Islet of Langerhans (tissue), 1 donor: ENCODE measurements around the gene PDZRN3.
"Not testable (repeated sequence)": the region's sequence is repeated elsewhere in the genome, so short reads cannot be mapped to it uniquely, and the experiment has no call there.

ENCODE experiments used
- FAIRE-seq: peaks from one replicate; lab custom pipeline; 2011; peaks lifted over from hg19 to GRCh38; lab: Jason Lieb, UNC

PDZRN3 gene

DNA sequence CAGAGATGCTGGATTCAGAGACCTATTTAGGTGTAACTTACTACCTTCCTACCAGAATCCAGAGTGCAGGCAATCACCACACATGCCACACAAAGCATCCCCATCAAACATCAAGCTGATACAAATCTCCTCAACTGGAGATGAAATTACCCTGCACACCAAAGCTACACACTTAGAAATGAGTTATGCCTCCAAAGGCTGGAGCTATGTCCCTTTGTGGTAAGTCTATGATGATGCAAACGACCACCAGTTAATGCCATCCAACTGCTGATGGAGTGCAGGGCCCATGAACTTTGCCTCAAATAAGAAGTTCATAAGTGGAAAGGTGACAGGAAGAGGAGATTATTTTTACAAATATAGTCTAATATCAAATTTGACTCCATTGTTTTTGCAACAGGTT lies 38.1 kb downstream of the PDZRN3 start:
- no peak for FAIRE-seq

DNA sequence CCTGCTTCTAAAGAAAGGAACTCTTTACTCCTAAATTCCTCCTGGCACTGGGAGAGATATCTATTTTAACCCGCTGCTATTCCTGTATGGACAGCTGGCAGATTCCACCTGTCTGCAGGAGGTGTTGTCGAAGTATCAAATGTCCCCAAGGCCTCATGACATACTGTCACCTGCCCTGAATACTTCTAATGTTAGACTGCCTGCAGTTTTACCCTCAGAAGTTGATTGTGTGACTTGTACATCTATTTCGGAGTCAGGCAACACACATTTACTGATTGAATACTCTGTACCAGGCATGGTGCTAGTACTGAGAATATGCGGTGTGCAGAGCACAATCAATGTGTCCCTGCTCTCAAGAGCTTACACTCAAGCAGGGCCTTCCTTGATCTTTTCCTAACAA lies 38.6 kb downstream of the PDZRN3 start:
- no peak for FAIRE-seq

DNA sequence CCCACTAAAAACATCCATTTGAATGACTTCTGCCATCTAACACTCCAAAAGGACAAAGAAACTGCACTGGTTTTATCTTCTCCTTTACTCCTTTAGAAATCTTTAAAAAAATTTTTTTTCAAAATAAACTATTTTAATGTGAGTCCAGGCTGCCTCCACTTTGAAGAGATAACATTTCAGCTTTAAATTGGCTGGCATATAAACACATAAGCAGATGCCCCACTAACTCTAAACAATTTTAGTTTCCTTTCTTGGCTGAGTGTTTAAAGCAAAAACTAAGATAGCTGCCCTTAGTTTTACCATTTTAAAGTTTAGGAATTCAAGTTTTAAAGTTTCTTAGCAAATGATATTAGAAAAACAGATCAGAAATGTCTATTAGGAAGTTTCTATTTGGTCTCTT lies 39.9 kb downstream of the PDZRN3 start:
- no peak for FAIRE-seq

DNA sequence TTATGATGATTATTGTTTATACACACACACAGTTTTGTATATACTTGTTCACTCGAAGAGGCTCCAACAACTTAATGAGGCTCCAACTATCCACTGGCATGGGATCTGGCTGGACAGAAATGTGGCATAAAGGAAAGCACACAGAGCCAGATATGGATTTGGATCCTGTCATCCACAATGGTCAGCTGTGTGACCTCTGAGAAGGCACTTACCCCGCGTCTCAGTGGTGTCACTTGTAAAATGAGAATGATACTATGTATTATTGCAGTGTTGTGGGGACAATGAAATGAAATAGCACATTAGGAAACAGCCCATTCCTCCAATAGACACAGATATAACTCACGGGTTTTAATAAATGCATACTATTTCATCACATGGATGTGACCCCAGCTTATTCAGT lies 42.2 kb downstream of the PDZRN3 start:
- no peak for FAIRE-seq

DNA sequence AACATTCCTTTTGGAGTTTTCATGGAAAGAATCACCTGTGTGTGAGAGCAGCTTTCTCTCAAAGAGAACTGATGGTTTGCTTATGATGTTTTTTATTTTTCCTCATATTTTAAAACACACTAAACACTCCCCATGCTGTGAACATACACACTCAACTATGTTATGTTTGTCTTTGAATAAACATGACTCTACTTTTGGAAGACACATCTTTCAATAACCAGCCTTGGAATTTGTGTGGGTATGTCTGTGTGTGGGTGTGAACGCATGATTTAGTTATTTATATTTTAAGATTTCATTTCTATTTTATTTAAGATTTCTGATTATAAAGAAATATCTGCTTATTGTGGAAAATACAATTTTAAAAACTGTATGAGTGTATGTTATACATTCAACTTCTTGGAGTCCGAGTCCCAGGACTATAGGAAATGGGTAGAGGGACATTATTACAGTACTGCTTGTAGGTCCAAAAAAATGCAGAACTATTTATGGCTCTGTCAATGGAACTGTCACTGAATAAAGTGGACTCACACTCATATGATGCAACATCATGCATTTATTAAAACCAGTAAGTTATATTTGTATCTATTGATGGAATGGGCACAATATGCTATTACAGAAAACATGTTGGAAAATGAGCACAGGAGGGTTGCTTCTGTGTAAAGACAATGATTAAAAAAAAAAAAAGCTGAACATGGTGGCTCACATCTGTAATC lies 43.5 kb downstream of the PDZRN3 start:
- FAIRE-seq: no peak

DNA sequence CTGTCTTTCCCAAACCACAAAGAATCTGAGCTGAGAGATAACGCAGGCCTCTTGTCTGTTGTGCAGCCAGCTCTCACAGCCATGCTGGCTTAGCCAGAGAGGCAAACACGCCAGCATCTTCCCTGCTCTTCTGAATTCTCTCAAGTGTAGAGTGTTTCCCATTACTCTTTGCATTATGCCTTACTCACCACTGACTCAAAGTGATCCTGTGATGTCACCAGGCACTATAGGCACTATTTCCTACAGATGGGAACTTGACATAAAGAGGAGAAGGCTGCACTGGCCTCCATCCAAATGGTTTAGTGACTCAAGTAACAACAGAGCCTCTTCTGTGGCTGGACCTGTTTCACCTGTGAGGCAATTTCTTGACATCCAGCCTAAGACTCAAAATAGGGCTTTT lies 44.4 kb downstream of the PDZRN3 start:
- no peak for FAIRE-seq

DNA sequence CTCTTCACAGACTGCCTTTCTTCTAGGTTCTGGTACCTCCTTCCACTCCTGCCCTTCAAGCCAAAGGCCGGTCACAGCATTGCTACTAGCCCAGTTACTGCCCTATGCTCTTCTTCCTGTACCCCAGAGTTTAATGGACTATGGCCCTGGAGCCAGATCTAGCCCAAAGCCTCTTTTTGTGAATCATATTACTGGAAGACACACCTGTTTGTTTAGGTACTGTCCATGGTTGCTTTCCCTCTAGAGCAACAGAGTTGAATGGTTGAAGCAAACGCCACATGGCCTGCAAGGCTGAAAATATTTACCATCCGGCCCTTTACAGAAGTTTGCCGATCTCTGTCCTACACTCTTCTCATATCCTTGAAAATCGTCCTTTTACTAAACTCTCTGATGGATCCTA lies 47.0 kb downstream of the PDZRN3 start:
- FAIRE-seq: no peak

DNA sequence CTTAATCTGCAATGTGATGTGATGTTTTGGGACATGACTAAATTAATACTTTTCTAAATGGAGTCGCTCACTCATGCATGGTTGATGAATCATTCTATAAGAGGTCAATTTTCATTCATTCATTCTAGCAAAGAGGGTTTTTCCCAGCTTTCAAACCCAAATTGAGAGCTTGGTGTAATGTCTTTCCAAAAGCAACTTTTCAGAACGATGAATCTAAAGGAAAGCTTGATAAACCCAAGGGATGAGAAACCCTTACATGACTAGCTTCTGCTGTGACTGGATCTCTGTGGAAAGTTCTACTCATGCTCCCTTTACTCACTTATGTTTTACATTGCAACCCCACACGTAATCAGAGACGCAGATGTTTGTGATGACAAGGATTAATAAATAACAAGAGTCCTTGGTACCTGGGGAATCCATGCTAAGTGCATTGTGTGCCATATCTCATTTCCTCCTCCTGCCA lies 47.7 kb downstream of the PDZRN3 start:
- peak; percentile 81 for FAIRE-seq

DNA sequence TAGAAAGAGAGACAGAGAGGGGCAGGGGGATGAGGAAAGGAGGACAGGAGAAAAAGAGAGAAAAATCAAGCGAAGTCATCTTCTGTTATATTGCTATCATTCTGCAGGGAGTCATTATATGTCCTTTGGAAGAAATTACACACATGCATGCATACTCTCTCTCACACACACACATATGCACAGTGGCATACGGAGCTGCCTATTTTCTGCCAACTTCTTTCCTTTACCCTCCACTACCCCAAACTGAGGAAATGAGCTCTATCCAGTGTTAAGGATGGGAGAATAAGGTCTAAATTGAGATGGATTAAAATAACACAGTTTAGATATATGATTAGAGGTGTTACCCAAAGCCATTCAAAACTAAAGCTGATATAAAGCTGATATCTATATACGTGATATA lies 48.8 kb downstream of the PDZRN3 start:
- FAIRE-seq: no peak

DNA sequence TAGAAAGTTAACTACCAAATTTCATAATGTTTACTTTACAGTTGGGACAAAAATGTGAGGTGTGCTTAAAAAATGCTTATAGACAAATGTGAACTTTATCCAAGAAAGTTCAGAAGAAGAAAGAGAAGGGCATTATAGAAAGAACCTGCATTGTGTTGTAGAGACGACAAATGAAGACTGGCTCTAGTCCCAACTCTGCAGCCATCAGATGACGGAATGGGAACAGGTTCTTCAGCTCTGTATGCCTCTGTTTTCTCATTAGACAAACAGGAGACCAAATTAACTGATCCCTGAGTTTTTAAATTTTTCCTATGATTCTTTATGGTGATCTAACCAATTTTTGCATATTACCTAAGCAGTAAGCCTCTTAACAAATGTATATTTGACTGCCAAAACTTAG lies 49.2 kb downstream of the PDZRN3 start:
- FAIRE-seq: no peak

DNA sequence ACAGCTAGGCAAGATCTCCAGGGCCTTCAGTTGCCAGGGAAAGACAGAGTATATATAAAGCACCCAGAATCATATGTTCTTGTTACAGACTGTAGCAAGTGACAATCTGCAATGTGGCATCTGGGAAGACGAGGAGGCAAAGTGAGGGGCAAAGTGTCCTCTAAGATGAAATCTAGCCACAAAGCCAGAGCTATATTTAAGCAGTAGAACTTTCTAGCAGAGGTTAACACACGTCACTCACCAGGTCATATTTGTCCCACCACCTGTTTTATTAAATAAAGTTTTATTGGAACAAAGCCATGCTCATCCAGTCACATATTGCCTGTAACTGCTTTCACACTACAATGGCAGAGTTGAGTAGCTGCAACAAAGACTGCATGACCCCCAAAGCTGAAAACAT lies 51.5 kb downstream of the PDZRN3 start:
- no peak for FAIRE-seq

DNA sequence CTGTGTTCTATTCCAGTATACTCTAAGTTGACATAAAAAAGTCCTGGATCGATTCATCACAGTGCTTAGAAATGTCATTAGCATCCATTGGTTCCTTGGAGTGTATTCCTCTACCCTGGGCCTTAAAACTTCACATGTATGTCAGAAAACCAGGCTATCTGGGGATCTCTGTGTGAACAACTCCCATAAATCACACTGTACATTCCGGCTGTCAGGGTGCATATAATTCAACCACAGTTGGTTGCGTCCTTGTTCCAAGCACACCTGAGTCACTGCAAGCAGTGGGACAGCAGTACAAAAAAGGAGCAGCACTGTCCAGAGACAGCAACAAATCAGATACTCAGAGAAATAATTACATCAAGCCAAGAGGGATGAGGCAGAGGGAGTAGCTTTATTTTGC lies 52.4 kb downstream of the PDZRN3 start:
- FAIRE-seq: no peak

DNA sequence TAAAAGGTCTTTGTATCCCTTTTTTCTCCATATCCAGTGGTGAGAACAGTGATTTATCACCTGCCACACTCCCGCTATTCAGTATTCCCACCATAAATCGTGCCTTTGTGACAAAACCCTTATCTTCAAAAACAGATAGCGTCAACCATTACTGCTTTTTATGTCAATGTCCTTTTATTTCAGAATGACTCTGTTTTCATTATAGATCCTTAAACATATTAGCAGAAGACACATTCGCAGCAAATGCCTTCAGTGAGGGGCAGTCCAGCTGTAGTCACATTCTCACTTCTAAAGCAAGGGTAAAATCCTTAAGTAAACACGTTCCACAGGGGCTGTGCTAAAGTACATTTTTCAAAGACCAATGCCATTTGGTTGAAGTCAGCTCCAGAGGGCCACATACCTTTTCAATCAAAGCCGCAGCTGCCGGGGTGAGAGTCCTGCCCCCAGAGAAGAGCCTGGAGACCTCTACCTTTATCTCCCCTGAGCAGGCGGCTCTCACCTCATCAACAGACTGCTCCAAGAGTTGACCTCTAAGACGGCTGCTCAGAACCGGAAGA lies 53.4 kb downstream of the PDZRN3 start:
- no peak for FAIRE-seq

DNA sequence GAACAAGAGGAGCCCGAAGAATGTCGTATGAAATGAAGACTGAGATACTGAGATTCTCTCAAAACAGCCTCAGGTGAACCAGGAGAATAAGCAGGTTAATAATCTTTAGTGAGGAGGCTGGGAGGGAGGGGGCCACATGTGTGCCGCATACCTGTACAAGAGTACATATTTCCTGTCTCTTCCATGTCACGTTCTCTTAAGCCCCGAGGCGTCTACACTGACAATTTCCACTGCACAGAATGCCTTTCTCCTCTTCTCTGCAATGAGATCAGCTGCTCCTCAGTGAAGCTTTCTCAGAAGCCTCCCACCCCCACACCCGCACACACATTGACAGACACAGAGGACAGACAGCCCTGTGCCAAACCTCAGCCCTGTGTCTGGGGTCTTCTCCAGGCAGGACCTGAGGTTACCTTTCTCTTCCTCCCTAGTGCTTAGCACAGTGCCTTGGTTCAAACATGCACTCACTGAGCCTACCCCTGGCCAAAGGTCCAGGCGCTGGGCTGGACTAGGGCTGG lies 55.4 kb downstream of the PDZRN3 start:
- no peak for FAIRE-seq

DNA sequence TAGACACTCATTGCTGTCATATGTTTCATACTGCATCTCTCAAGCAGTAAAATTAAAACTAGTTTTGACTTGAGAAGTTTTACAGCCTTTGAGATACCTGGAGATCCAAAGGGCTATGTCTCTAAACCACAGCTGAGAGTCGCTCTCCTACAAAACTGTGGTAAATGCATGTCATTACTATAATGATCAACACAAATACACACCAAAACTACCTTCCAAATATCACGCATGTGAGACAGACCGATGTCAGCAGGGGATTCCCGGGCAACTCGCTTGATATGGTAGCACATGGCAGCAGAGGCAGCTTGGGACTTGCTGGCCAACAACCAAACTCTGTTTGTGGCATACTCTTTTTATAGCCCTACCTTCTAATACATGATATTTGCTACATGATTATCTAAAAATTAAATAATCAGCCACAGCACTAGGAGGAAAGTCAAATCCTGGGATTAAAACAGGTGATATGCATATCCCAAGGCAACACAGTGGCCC lies 56.3 kb downstream of the PDZRN3 start:
- no peak for FAIRE-seq

DNA sequence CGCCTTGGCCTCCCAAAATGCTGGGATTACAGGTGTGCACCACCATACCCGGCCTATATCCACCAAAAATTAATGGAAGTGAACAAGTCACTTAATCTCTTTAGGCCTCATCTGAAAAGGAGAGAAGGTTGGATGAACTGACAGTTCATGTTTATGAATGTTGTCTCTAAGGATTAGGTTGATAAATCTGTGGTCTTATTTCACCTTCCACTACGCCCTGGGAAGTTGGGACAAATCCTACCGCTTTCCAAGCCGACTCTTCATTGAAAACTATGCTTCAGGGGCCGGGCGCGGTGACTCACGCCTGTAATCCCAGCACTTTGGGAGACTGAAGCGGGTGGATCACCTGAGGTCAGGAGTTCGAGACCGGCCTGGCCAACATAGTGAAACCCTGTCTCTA lies 59.4 kb downstream of the PDZRN3 start:
- not testable (repeated sequence) for FAIRE-seq

DNA sequence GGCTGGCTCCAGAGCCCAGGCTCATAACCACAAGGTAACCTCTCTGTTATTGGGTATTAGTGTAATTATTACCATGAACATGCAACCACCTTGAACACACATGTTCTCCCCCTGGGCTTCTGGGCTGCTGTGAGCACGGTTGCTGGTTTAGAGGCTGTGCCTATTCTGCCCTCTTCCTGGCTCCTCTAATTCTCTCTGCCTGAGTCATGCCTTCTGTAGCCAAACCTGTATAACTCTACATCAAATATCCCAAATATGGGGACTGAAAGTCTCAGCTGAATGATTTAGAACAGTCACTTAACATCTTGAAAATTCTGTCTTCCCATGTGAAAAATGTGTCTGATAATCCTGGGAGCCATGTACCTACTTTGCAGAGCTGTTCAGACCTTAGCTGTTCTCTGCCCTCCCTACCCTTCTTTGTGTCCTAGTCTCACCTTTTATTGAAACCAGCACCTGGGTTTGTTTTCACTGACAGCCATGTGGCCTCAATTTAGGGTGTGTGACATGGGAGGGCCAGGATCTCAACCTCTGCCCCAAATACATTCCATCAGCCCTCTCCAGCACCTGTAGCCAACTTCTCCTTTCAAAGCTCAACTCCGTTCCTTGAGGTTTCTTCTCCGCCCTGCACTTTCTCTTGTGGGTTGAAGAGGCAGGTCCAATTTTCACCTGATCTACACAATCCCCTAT lies 60.7 kb downstream of the PDZRN3 start:
- no peak for FAIRE-seq

DNA sequence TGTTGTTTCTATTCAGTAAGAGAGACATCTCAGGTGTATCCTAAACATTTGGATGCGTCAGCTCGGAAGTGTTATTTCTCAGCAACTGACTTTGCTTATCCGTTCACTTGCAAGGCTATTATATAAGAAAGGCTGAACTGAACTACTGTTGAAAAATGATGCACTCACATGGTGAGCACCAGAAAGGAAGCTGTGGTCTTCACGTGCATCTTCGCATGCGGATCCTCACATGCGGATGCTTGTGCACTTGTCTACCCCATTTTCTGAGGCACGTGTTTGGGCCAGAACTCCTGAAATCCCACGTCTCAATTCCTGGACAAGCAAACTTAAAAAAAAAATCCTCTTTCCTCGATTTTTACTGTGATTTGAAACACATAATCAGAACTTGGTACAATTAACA lies 63.2 kb downstream of the PDZRN3 start:
- FAIRE-seq: no peak

DNA sequence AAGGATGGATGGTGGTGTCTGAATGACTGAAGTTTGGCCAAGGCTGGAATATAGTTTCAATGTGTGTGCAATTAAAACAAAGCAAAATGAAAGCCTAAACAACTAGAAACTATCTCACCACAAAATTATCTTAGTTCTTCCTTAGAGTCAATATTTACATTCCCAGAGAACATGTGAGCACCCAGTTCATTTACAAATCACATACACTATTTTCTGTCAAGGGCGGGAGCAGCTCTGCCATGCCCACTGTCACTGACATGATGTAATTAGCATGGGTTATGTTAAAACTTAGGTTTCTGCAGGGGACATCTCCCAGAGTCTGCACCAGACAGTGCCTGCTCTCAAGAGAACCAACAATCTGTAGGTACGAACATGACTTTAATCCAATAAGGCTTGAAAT lies 65.0 kb downstream of the PDZRN3 start:
- FAIRE-seq: no peak

DNA sequence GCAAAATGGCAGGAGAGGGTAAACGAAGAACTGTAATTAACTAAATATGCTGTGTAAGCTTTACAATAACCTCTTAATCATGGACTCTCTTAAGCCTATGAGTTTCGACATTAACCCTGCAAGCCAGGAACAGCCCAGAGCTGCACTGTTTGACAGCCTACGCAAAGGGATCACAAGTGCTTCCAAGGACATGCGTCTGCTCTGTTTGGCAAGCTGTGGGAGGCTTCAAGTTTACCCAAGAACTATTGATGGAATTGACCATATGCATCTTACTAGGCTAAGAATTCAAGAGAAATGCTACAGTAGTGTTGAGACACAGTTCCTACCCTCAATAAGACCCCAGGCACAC lies 66.0 kb downstream of the PDZRN3 start:
- no peak for FAIRE-seq

DNA sequence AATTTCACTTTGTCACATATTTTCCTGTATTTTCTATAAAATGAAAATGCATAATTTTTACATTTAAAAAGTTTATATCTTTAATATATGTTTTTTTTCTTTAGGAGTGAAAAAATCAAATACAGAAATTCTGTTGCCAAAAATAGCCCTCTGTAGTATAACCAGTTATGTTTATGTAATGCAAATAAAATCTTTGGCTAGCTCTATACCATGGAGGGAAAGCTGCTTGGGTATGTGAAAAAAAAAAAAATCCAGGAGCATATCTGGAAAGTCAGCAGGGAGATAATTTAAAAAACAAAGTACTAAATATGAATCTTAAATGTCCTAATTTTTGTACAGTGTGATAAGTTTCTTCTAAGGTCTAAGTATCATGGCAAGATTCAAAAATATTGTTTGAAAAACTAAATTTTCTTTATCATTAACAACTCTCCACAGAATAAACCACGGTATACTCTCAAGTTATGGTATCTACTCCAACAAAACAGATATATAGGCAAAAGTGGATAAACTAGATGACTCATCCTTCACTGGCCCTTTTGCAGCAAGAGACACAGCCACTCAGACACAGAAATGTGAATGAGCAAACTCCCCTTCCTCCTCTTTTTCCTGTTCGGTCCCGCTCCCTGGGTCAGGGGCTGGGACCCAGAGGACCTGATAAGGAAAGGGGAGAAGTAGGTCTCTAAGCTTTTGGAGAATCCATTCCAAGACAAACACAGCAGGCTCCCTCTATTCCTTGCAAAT lies 66.6 kb downstream of the PDZRN3 start:
- peak; percentile 13 for FAIRE-seq

DNA sequence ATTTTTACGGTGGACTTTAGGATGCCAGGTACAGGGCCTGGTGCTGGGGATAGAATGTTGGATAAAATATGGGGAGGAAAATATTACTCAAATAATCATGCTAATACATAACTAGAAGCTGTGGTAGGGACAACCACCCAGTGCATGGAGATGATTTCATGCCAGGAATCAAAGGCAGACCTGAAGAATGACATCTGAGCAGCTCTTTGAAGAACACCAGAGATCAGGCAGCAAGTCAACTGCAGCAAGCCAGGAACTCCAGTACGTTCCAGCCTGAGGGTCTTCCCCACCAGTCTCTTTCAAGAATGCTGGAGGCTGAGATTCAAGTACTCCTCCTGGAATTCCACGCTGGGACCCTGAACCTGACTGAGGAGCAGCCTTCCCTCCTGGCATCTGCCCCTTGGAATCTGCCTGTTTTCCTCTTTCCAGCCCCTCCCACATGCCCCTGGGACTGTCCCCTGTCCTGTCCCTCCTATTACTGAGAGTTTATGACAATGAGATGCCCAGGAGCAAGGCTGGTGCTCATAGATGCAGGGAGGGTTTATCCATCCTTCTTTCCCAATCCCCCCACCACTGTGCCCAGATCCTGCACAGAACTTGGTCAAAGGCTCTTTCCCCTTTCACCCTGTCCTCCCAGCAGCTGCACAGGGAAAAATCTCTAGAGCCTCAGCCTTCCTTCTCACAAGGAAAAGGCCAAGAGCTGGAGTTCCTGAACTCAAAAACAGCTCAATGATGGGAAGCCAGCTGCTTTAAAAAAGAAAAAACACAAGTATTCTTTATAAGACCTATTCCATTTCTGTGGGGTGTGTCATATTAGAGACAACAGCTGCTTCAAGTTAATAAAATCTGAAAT lies 68.0 kb downstream of the PDZRN3 start:
- FAIRE-seq: no peak
